Activated CD8-positive, alpha-beta memory T cell treated with anti-CD3 and anti-CD28 coated beads for 48 hours (primary cell): Measurements from ENCODE around the gene PRSS33.

ENCODE experiments used
- DNase-seq, 3 experiments: peaks; one replicate each; pipeline ENCODE4 v3.0.0-alpha.2; 2020; ENCODE audit warnings: low read depth in 2 of 3, low spot score in 2 of 3

PRSS33 gene

GRCh38 chr16:2744711-2745110 is 42.6 kb downstream of the PRSS33 start:
- no peak for DNase-seq

DNA sequence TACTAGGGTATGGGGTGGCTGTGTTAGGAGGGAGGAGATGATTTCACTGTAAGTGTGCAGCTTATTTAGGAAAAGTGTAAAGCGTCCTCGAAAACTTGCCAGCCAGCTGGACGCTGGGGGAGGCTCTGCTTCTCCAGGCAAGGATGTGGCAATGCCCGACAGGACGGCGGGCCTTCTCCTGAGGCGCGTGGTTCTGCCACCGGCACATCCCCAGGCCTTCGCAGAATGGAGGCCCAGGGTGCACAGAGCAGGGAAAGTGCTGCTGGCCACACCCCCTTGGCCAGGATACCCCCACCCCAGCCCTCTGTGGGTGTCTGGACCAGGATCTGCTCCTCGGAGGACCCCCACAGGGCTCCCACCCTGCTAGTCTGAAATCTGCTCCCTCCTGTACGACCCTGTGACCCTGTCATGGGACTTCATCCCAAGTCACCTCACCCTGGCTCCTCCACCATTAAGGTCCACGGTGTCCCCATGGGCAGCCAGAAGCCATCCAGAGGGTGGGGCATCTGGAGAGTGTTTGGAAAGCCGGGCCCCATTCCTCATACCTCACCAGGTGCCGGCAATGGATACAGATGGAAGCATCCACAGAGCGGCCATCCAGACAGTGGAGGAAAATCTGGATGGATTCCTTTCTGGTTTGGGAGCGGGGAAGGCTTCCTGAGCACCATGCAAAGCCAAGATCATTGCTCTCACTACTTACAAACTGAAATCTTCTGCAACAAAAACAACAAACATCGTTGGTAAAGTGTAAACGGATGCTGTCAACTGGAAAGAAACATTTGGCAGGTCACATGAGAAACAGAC is 44.2 kb downstream of the PRSS33 start:
- DNase-seq, result no peak

DNA sequence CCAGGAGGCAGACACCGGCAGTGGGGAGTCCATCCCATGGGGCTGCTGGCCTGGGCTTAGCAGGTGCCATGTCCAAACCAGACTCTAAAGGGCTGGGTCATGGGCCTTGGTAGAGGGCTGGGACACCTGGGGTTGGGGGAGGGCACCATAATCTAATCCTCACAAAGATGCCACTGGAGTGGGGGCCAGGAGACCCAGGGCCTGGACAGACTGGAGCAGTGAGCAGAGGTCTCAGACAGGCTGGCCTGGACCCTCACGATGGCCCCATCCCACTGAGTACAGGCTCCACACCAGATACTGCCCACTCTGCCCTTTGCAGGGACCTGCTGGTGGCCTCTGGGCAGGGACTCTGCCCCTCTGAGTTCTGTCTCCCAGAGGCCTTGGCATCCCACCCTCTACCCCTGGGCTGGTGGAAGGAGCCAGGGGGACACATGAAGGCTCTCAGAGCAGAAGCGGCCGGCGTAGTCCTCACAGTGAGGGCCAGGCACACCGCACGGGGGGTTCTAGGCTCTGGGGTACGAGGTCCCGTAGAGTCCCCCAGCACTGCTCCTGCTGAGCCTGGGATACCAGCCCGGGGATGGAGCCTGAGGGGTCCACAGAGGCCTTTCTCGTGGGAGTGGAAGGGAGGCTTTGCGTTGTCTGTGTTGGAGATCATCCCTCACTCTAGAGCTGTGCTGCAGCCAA is 44.9 kb downstream of the PRSS33 start:
- DNase-seq, result no peak

GRCh38 chr16:2741168-2741567 is 46.2 kb downstream of the PRSS33 start:
- no peak for DNase-seq

- DNase-seq, result no peak
Observed at GRCh38 chr16:2740476-2740875, 46.9 kb downstream of the PRSS33 start.

DNA sequence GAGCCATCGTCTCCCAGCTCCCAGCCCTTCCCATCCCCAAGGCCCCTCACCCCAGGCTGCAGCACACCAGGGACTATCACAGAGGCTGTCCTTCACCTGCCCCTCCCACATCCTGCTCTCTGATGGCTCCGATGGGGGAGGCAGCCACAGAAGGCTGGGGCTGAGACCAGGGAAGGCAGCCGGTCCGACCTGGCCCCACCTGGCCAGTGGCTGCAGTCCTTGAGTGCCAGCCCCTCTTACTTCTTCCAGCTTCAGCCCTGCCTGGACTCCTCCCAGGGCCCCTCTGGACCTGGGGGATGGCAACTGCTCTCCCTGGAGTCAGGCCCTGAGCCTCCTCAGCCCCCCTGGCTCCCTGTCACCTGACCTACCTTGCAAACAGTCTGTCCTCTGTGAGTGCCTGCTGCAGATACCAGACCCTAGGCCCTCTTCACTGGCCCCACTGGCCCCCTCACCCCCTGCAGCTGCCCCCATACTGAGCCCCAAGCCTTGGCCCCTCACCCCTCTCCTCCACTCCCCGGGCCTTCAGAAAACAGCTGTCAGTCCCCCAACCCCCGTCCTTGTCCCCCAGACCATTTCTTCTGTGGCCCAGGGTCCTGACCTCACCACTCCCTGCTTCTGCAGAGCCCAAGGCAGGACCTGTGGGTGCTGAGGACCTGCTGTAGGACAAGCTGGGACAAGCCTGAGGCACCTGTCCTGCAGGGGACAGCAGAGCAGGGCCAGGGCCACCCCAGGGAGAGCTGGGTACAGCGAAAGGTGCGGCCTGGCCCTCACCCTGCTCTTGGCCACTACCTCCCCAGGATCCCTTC is 47.5 kb downstream of the PRSS33 start:
- no peak for DNase-seq

DNA sequence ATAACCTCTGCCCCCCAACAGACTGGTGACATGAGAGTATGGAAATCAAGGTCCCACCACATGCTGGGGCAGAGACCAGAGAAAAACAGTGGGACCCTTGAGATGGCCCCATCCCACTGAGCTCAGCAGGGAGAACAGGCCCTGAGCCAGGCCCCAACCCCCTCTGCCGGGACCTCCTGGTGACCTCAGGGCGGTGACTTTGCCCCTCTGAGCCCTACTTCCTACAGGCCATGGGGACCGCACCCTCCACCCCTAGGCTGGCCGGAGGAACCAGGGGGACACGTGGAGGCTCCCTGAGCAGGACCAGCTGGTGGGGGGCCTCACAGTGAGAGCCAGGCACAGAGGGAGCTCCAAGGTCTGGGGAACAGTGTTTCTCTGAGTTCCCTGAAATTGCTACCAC is 48.7 kb downstream of the PRSS33 start:
- DNase-seq, result no peak

DNA sequence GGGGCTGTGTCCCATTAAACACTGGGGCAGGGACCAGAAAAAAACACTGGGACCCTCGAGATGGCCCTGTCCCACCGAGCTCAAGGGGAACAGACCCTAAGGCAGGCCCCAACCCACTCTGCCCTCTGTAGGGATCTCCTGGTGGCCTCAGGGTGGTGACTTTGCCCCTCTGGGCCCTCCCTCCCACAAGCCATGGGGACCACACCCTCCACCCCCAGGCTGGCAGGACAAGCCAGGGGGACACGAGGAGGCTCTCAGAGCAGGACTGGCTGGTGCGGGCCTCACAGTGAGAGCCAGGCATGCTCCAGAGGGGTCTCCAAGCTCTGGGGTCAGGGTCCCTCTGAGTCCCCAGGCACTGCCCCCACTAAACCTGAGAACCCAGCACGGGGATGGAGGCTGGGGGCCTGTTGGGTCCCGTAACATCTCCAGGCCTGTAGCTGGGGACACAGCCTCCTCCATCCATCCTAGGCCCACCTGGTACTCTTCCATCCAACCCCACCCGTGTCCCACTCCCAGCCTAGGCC is 49.4 kb downstream of the PRSS33 start:
- DNase-seq, result no peak

- DNase-seq, result no peak
Observed at GRCh38 chr16:2737238-2737605, 50.1 kb downstream of the PRSS33 start.

DNA sequence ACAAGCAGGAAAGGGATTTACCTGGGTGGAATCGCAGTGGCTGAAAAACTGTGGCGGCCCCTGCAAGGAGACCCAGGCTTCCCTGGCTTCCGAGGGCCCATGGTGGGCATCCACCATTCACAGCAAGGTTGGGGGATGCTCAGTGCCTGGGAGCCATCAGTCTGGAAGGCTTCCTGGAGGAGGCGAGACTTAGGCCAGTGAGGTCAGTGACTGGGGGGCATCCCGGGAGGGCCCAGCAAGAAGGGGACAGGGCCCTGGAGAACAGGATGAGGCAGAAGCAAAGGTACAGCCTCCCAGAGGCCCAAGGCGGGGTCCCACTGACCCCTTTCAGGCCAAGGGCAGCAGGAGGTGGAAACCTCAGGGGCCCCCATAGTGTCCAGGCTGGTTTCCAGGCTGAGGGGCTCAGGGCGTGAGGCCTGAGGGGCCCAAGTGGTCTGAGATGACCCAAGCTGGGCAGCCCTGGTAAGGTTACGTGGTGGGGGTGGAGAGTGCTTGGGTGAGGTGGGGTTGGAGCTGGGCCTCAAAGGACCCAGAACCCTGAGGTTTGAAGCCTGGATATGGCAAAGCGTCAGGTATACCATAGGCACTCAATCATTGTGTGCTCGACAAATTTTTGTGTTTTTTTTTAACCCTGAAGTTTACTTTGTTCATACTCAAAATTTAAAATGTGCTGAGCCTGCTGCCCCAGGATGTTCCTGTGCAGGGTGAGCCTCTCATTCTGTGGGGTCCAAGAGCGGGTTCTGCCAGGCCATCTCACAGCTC is 50.7 kb downstream of the PRSS33 start:
- DNase-seq, result no peak

- no peak for DNase-seq
Observed at GRCh38 chr16:2734844-2735515, 52.4 kb downstream of the PRSS33 start.
